Ovary (tissue), 3 donors: ENCODE measurements around the gene CPA5.

Experiments
- CTCF ChIP-seq, 3 donors: fragments of 450-650 bp in 2 of 3; fragments of 200-600 bp in 1 of 3; IDR thresholded peaks; one replicate each; pipeline versions ENCODE4 v1.5.1 to v1.8.0; 2016 to 2022; ENCODE audit warnings: antibody characterized with exemption in 3 of 3, mild to moderate bottlenecking in 1 of 3
- EP300 ChIP-seq: sonication (generic); formaldehyde crosslinking; IDR thresholded peaks from one replicate; pipeline ENCODE4 v1.6.1; 2017; ENCODE audit warnings: antibody characterized with exemption
- POLR2A ChIP-seq: fragments of 450-650 bp; IDR thresholded peaks from one replicate; pipeline ENCODE4 v1.6.1; 2017; ENCODE audit warnings: antibody characterized with exemption, mild to moderate bottlenecking, moderate library complexity
- donor health status: DM: no; HTN: no; CAD: no.

- TF ChIP-seq CTCF (IDR thresholded peaks at IDR 0.05) (no peak), POLR2A (no peak), EP300 (no peak)
Observed at GRCh38 chr7:130398526-130399090, 54.0 kb downstream of the CPA5 start.
